Activated T-cell treated with anti-CD3 and anti-CD28 coated beads, Interleukin-2, amount 50 U/mL, for 72 hours (primary cell): ENCODE measurements around the gene ROR1. TPM values are rescaled to one million over a fixed set of nuclear protein-coding genes. Genes with fewer than 3 reads are reported as not detected.
"Not testable (repeated sequence)": the region's sequence is repeated elsewhere in the genome, so short reads cannot be mapped to it uniquely, and the experiment has no call there.

ENCODE experiments used
- ATAC-seq, 2 donors: fragments of 150-1000 bp; cut with Tn5 transposase; replicated peaks in 1 of 2; 2 replicates each; pipeline ENCODE4 v1.10.0; 2021; ENCODE audit warnings: moderate library complexity in 2 of 2, mild to moderate bottlenecking in 1 of 2
- DNase-seq, 2 donors: peaks; one replicate each; pipeline ENCODE4 v3.0.0; 2021 to 2022; ENCODE audit warnings: mixed read lengths in 1 of 2
- H3K27ac Mint-ChIP-seq: one replicate; pipeline ENCODE4 v1.8.0; 2022; ENCODE audit warnings: mild to moderate bottlenecking, moderate library complexity, mixed read lengths
- H3K27me3 Mint-ChIP-seq: one replicate; pipeline ENCODE4 v1.8.0; 2022; ENCODE audit warnings: low read depth, mixed read lengths
- H3K36me3 Mint-ChIP-seq, 2 donors: one replicate each; pipeline ENCODE4 v1.8.0; 2022; ENCODE audit warnings: mixed read lengths in 2 of 2, mild to moderate bottlenecking in 1 of 2; ENCODE audit not compliant: insufficient read depth in 2 of 2
- H3K4me1 Mint-ChIP-seq: one replicate; pipeline ENCODE4 v1.8.0; 2022; ENCODE audit warnings: low read depth, mixed read lengths
- H3K4me3 Mint-ChIP-seq, 2 donors: one replicate each; pipeline ENCODE4 v1.8.0; 2022; ENCODE audit warnings: mild to moderate bottlenecking in 2 of 2, mixed read lengths in 2 of 2, moderate library complexity in 2 of 2
- H3K9me3 Mint-ChIP-seq, 2 donors: one replicate each; pipeline ENCODE4 v1.8.0; 2022; ENCODE audit warnings: mixed read lengths in 2 of 2
- total RNA-seq, 2 donors: library from RNA; stranded (reverse); gene quantifications; one replicate each; pipeline ENCODE4 v1.2.3, GENCODE V29; 2022

Gene ROR1
- total RNA-seq, 2 donors from 2014 or later = 0.19 TPM; not detected in 1

GRCh38 chr1:63824451-63824850, 50.6 kb downstream of the ROR1 start:
- no peak for DNase-seq
- Mint-ChIP-seq H3K27ac (no peak overlapping the region), H3K4me1 (no peaks in the 10 kb centered on the region), H3K9me3 (peaks cover 0 to 3% of the 10 kb centered on the region in 2 donors), H3K36me3 (no peaks in the 10 kb centered on the region), H3K4me3 (no peak overlapping the region), H3K27me3 (peaks cover 9% of the 10 kb centered on the region)
- no peak for ATAC-seq

- ATAC-seq (no peak), DNase-seq (no peak)
- Mint-ChIP-seq H3K4me3 (no peak overlapping the region), H3K27me3 (peaks cover 12% of the 10 kb centered on the region), H3K9me3 (peaks cover 0 to 3% of the 10 kb centered on the region in 2 donors), H3K27ac (no peak overlapping the region), H3K4me1 (no peaks in the 10 kb centered on the region), H3K36me3 (no peaks in the 10 kb centered on the region)
Observed at GRCh38 chr1:63825111-63825510, 51.3 kb downstream of the ROR1 start.

- DNase-seq, H3K4me3 Mint-ChIP-seq, ATAC-seq, H3K27ac Mint-ChIP-seq, H3K9me3 Mint-ChIP-seq, H3K4me1 Mint-ChIP-seq, H3K36me3 Mint-ChIP-seq: not testable (repeated sequence)
- peaks cover 12% of the 10 kb centered on the region for H3K27me3 Mint-ChIP-seq
Observed at GRCh38 chr1:63826246-63826861, 52.5 kb downstream of the ROR1 start.

GRCh38 chr1:63827411-63828321, 53.8 kb downstream of the ROR1 start:
- H3K9me3 Mint-ChIP-seq = peaks cover 0 to 3% of the 10 kb centered on the region in 2 donors
- no peak for ATAC-seq
- H3K27ac Mint-ChIP-seq = no peak overlapping the region
- H3K4me3 Mint-ChIP-seq = no peak overlapping the region
- no peak for DNase-seq
- H3K27me3 Mint-ChIP-seq = peaks cover 12% of the 10 kb centered on the region
- no peaks in the 10 kb centered on the region for H3K4me1 Mint-ChIP-seq
- no peaks in the 10 kb centered on the region for H3K36me3 Mint-ChIP-seq

GRCh38 chr1:63828322-63829044, 54.7 kb downstream of the ROR1 start:
- no peak for DNase-seq
- Mint-ChIP-seq H3K36me3 (no peaks in the 10 kb centered on the region), H3K4me3 (no peak overlapping the region), H3K9me3 (peaks cover 0 to 3% of the 10 kb centered on the region in 2 donors), H3K27ac (no peak overlapping the region), H3K4me1 (no peaks in the 10 kb centered on the region), H3K27me3 (peaks cover 12% of the 10 kb centered on the region)
- ATAC-seq = no peak

- H3K9me3 Mint-ChIP-seq = peaks cover 0 to 3% of the 10 kb centered on the region in 2 donors
- no peaks in the 10 kb centered on the region for H3K4me1 Mint-ChIP-seq
- no peaks in the 10 kb centered on the region for H3K36me3 Mint-ChIP-seq
- no peak overlapping the region for H3K4me3 Mint-ChIP-seq
- H3K27me3 Mint-ChIP-seq = peaks cover 15% of the 10 kb centered on the region
- DNase-seq (no peak), ATAC-seq (no peak)
- no peak overlapping the region for H3K27ac Mint-ChIP-seq
Observed at GRCh38 chr1:63829349-63830327, 55.8 kb downstream of the ROR1 start.

GRCh38 chr1:63831409-63831808, 57.6 kb downstream of the ROR1 start:
- Mint-ChIP-seq H3K27me3 (peaks cover 16% of the 10 kb centered on the region), H3K4me1 (no peaks in the 10 kb centered on the region), H3K9me3 (no peaks in the 10 kb centered on the region), H3K36me3 (no peaks in the 10 kb centered on the region), H3K4me3 (no peak overlapping the region), H3K27ac (no peak overlapping the region)
- no peak for ATAC-seq
- no peak for DNase-seq

GRCh38 chr1:63833363-63834119, 59.7 kb downstream of the ROR1 start:
- DNase-seq (no peak), ATAC-seq (no peak)
- no peak overlapping the region for H3K4me3 Mint-ChIP-seq
- H3K36me3 Mint-ChIP-seq = no peaks in the 10 kb centered on the region
- no peak overlapping the region for H3K27ac Mint-ChIP-seq
- no peaks in the 10 kb centered on the region for H3K9me3 Mint-ChIP-seq
- no peaks in the 10 kb centered on the region for H3K4me1 Mint-ChIP-seq
- peaks cover 16% of the 10 kb centered on the region for H3K27me3 Mint-ChIP-seq

GRCh38 chr1:63835128-63835527, 61.3 kb downstream of the ROR1 start:
- Mint-ChIP-seq H3K4me1 (no peaks in the 10 kb centered on the region), H3K4me3 (no peak overlapping the region), H3K36me3 (no peaks in the 10 kb centered on the region), H3K9me3 (no peaks in the 10 kb centered on the region), H3K27ac (no peak overlapping the region), H3K27me3 (peaks cover 4% of the 10 kb centered on the region)
- no peak for DNase-seq
- no peak for ATAC-seq

GRCh38 chr1:63836374-63836773, 62.6 kb downstream of the ROR1 start:
- H3K4me1 Mint-ChIP-seq = no peaks in the 10 kb centered on the region
- no peaks in the 10 kb centered on the region for H3K9me3 Mint-ChIP-seq
- no peak overlapping the region for H3K27ac Mint-ChIP-seq
- ATAC-seq (no peak), DNase-seq (no peak)
- H3K27me3 Mint-ChIP-seq = peaks cover 4% of the 10 kb centered on the region
- no peak overlapping the region for H3K4me3 Mint-ChIP-seq
- H3K36me3 Mint-ChIP-seq = no peaks in the 10 kb centered on the region

GRCh38 chr1:63836830-63837229, 63.0 kb downstream of the ROR1 start:
- Mint-ChIP-seq H3K4me1 (no peaks in the 10 kb centered on the region), H3K4me3 (no peak overlapping the region), H3K36me3 (no peaks in the 10 kb centered on the region), H3K9me3 (no peaks in the 10 kb centered on the region), H3K27ac (no peak overlapping the region), H3K27me3 (peaks cover 4% of the 10 kb centered on the region)
- no peak for DNase-seq
- no peak for ATAC-seq

- Mint-ChIP-seq H3K4me1 (peaks cover 5% of the 10 kb centered on the region), H3K36me3 (no peaks in the 10 kb centered on the region), H3K4me3 (no peak overlapping the region), H3K9me3 (no peaks in the 10 kb centered on the region), H3K27me3 (peaks cover 6% of the 10 kb centered on the region), H3K27ac (no peak overlapping the region)
- ATAC-seq (no peak), DNase-seq (no peak)
Observed at GRCh38 chr1:63843010-63843409, 69.2 kb downstream of the ROR1 start.
